K562 (cell line): ENCODE data around the gene DOK3. TPM values are rescaled to one million over a fixed set of nuclear protein-coding genes. Genes with fewer than 3 reads are reported as not detected.
A peak's percentile ranks its signal among the peaks of the same experiment; 100 is the strongest.

ENCODE experiments used
- BHLHE40 ChIP-seq: IDR thresholded peaks from 2 replicates; pipeline ENCODE4 v1.6.1; 2011; ENCODE audit warnings: low read length, improper control_type of control experiment
- FOS ChIP-seq: IDR thresholded peaks from 3 replicates; pipeline ENCODE4 v1.6.1; 2011; ENCODE audit not compliant: insufficient read length; ENCODE audit errors: extremely low read depth
- FOXJ2 ChIP-seq: fragments of 200-800 bp; sonication (Bioruptor generic); IDR thresholded peaks from 2 replicates; pipeline ENCODE4 v1.6.1; 2016; ENCODE audit warnings: missing genetic modification characterization, missing compliant biosample characterization
- HDAC2 ChIP-seq: fragments of 450-650 bp; IDR thresholded peaks from 2 replicates; pipeline ENCODE4 v1.6.1; 2016; ENCODE audit warnings: mild to moderate bottlenecking
- HDAC6 ChIP-seq: IDR thresholded peaks from 2 replicates; pipeline ENCODE4 v1.6.1; 2012; ENCODE audit warnings: low read depth, mild to moderate bottlenecking, control low read depth, inconsistent platforms, low read length, moderate library complexity
- MXI1 ChIP-seq: IDR thresholded peaks from 2 replicates; pipeline ENCODE4 v1.6.1; 2011; ENCODE audit warnings: low read depth, mild to moderate bottlenecking, improper control_type of control experiment, low read length
- NR2C2 ChIP-seq, 2 experiments: fragments of 200-800 bp in 1 of 2; sonication (Bioruptor generic) in 1 of 2; sonication (generic) in 1 of 2; formaldehyde crosslinking in 1 of 2; IDR thresholded peaks; 2 replicates each; pipeline versions ENCODE4 v1.6.1 to v1.8.0; 2016 to 2022; ENCODE audit warnings: mild to moderate bottlenecking in 1 of 2, missing compliant biosample characterization in 1 of 2, missing genetic modification characterization in 1 of 2, missing genetic modification reagents in 1 of 2
- RBM25 ChIP-seq: fragments of 200-400 bp; formaldehyde crosslinking; IDR thresholded peaks from 2 replicates; pipeline ENCODE4 v1.6.1; 2018; ENCODE audit warnings: low read length, low read depth, moderate library complexity; ENCODE audit not compliant: severe bottlenecking
- RERE ChIP-seq: sonication (generic); formaldehyde crosslinking; IDR thresholded peaks from 2 replicates; pipeline ENCODE4 v1.8.0; 2023; ENCODE audit warnings: missing genetic modification reagents, mild to moderate bottlenecking, borderline replicate concordance
- RREB1 ChIP-seq: fragments of 250-450 bp; sonication (Bioruptor Pico); IDR thresholded peaks from 2 replicates; pipeline ENCODE4 v1.4.0; 2020
- TCF7L2 ChIP-seq: fragments of 150-350 bp; IDR thresholded peaks from 2 replicates; pipeline ENCODE4 v1.6.1; 2016; ENCODE audit warnings: low read depth, mild to moderate bottlenecking, low read length, moderate library complexity
- TRIM28 ChIP-seq: fragments of 450-650 bp; IDR thresholded peaks from 2 replicates; pipeline ENCODE4 v1.6.1; 2017
- USF1 ChIP-seq: sonication (generic); formaldehyde crosslinking; IDR thresholded peaks from 2 replicates; pipeline ENCODE4 v1.9.0; 2022; ENCODE audit warnings: mild to moderate bottlenecking, missing genetic modification reagents
- ZC3H11A ChIP-seq: IDR thresholded peaks from 2 replicates; pipeline ENCODE4 v1.6.1; 2012; ENCODE audit warnings: low read depth, low read length, improper control_type of control experiment
- ZNF764 ChIP-seq: fragments of 250-450 bp; sonication (Bioruptor Pico); IDR thresholded peaks from 2 replicates; pipeline ENCODE4 v1.4.0; 2020; ENCODE audit warnings: low read depth, mild to moderate bottlenecking, moderate library complexity
- polyA plus RNA-seq, 8 experiments: library from polyadenylated mRNA; depleted of rRNA in 4 of 8; stranded (reverse) in 5 of 8; unstranded in 3 of 8; fragments of >200 nt; fragmentation: Nextera tagmentation in 2 of 8; fragmentation: Illumina TruSeq in 1 of 8; extraction: Ambion mirVana in 2 of 8; extraction: Trizol in 1 of 8; gene quantifications; 2 replicates each; pipeline versions ENCODE4 v1.2.1 to v1.2.3, GENCODE V29; 2011 to 2014; ENCODE audit warnings: inconsistent platforms in 1 of 8, missing spikeins in 1 of 8
- total RNA-seq, 7 experiments: library from RNA; depleted of rRNA in 6 of 7; stranded (reverse); fragments of >200 nt in 6 of 7; fragmentation: Illumina TruSeq in 2 of 7; extraction: Trizol in 2 of 7; gene quantifications; 2 replicates each; pipeline versions ENCODE4 v1.2.1 to v1.2.3, GENCODE V29; 2011 to 2021; ENCODE audit warnings: low replicate concordance in 1 of 7

The DOK3 gene
- total and polyA plus RNA-seq, 9 of the 15 experiments (the other 6 are each of a cell fraction or from before 2014, with no cell fraction given): 1.3 to 23.0 (median 8.0) TPM

- TF ChIP-seq RREB1 (CRISPR knock-in tag) (no peak), RBM25 (peak; percentile 36), ZNF764 (no peak), TRIM28 (no peak), TCF7L2 (no peak), HDAC6 (no peak), MXI1 (peak; percentile 99), USF1 (CRISPR knock-in tag) (peak; percentile 49; the same call in 1 of the 2 replicates), FOS (peak; percentile 44), BHLHE40 (no peak), NR2C2 (CRISPR knock-in tag; IDR thresholded peaks at IDR 0.05) (no peak), NR2C2 (tag; IDR thresholded peaks at IDR 0.05) (no peak), HDAC2 (peak; percentile 89), ZC3H11A (no peak), FOXJ2 (tag) (no peak), RERE (CRISPR knock-in tag) (no peak)
Observed at GRCh38 chr5:177456976-177457851, 52.4 kb downstream of the DOK3 start (continued).
